NCI-H2029 (cell line): Measurements from ENCODE around the gene GTF2F2.
A peak's percentile ranks its signal among the peaks of the same experiment; 100 is the strongest.

ENCODE experiments used
- DNase-seq: peaks from one replicate; lab custom pipeline; 2025; lab: John Stamatoyannopoulos, UW

GTF2F2 gene

GRCh38 chr13:45119991-45120864, at the start of gene GTF2F2:
Gene GTF2F2, plus strand, starts transcription at chr13:45120510. Its CDS starts 146 bp downstream, at chr13:45120656.
- DNase-seq, result peak; percentile 71

- DNase-seq, result no peak
These were observed 46.5 kb upstream of the GTF2F2 start for GRCh38 chr13:45073809-45074208.

GRCh38 chr13:45074721-45075120, 45.6 kb upstream of the GTF2F2 start:
- no peak for DNase-seq

- no peak for DNase-seq
These were observed 42.3 kb upstream of the GTF2F2 start for GRCh38 chr13:45078003-45078402.

- DNase-seq, result no peak
These were observed 37.3 kb upstream of the GTF2F2 start for GRCh38 chr13:45082964-45083363.

- no peak for DNase-seq
These were observed 35.8 kb upstream of the GTF2F2 start for GRCh38 chr13:45084515-45084914.

- DNase-seq, result no peak
These were observed 33.8 kb upstream of the GTF2F2 start for GRCh38 chr13:45086484-45086883.

GRCh38 chr13:45092663-45093062, 27.6 kb upstream of the GTF2F2 start:
- DNase-seq, result no peak

GRCh38 chr13:45100573-45101262, 19.6 kb upstream of the GTF2F2 start:
- DNase-seq, result no peak

- no peak for DNase-seq
These were observed 18.8 kb upstream of the GTF2F2 start for GRCh38 chr13:45101327-45102018.

- no peak for DNase-seq
These were observed 18.2 kb upstream of the GTF2F2 start for GRCh38 chr13:45102136-45102507.

- no peak for DNase-seq
These were observed 16.9 kb upstream of the GTF2F2 start for GRCh38 chr13:45103449-45103848.

- DNase-seq, result no peak
These were observed 16.0 kb upstream of the GTF2F2 start for GRCh38 chr13:45104261-45104660.

GRCh38 chr13:45105895-45106294, 14.4 kb upstream of the GTF2F2 start:
- no peak for DNase-seq

GRCh38 chr13:45107539-45107938, 12.8 kb upstream of the GTF2F2 start:
- no peak for DNase-seq

- no peak for DNase-seq
These were observed 11.6 kb upstream of the GTF2F2 start for GRCh38 chr13:45108716-45109101.

GRCh38 chr13:45109102-45109720, 11.1 kb upstream of the GTF2F2 start:
- DNase-seq, result no peak

- no peak for DNase-seq
These were observed 6.8 kb upstream of the GTF2F2 start for GRCh38 chr13:45113233-45114224.

GRCh38 chr13:45119469-45119990, 780 bp upstream of the GTF2F2 start:
- DNase-seq, result no peak

GRCh38 chr13:45120967-45121831, 889 bp downstream of the GTF2F2 start:
- DNase-seq, result no peak
